Spinal cord (tissue), 10 donors: ENCODE data around the gene COX6B1. TPM values are rescaled to one million over a fixed set of nuclear protein-coding genes. Genes with fewer than 3 reads are reported as not detected.
"Not testable (repeated sequence)": the region's sequence is repeated elsewhere in the genome, so short reads cannot be mapped to it uniquely, and the experiment has no call there.

Source experiments
- DNase-seq, 6 donors: peaks; one replicate each; pipeline versions ENCODE4 v3.0.0 to v3.0.0-alpha.2; 2013 to 2015; ENCODE audit warnings: low spot score in 6 of 6, low read depth in 4 of 6
- H3K27ac ChIP-seq: one replicate; pipeline ENCODE4 v1.5.1; 2013; ENCODE audit warnings: low read depth, low read length, control low read depth
- H3K27me3 ChIP-seq: one replicate; pipeline ENCODE4 v1.6.1; 2013; ENCODE audit warnings: low read length; ENCODE audit not compliant: control insufficient read depth, insufficient read depth
- H3K36me3 ChIP-seq: one replicate; pipeline ENCODE4 v1.6.1; 2013; ENCODE audit warnings: low read length; ENCODE audit not compliant: control insufficient read depth, insufficient read depth
- H3K4me1 ChIP-seq: one replicate; pipeline ENCODE4 v1.6.1; 2013; ENCODE audit warnings: low read length; ENCODE audit not compliant: control insufficient read depth, insufficient read depth
- H3K4me3 ChIP-seq: one replicate; pipeline ENCODE4 v1.5.1; 2013; ENCODE audit warnings: low read depth, low read length, control low read depth
- H3K9me3 ChIP-seq: one replicate; pipeline ENCODE4 v1.6.1; 2013; ENCODE audit warnings: low read length; ENCODE audit not compliant: control insufficient read depth, insufficient read depth
- WGBS: methylation state at CpG from one replicate; pipeline ENCODE4 v1.1.5; 2013; ENCODE audit warnings: missing lambda C conversion rate; ENCODE audit not compliant: insufficient coverage; 5-methylcytosine and 5-hydroxymethylcytosine counted together
- long read RNA-seq, 4 donors: transcript quantifications; one replicate each; lab custom pipeline, GENCODE V29; 2026
- polyA plus RNA-seq, 2 donors: library from polyadenylated mRNA; unstranded; fragments of 120-200 nt; gene quantifications; one replicate each; pipeline ENCODE4 v1.2.1, GENCODE V29; 2013; ENCODE audit not compliant: insufficient read length in 2 of 2
- total RNA-seq, 2 donors: library from RNA; depleted of rRNA in 1 of 2; stranded (reverse); fragments of 120-200 nt in 1 of 2; fragments of >200 nt in 1 of 2; gene quantifications; one replicate each; pipeline versions ENCODE4 v1.2.3 to v1.2.4, GENCODE V29; 2013 to 2014
- donor health status: healthy.

COX6B1 gene
- 100 to 1,000 TPM; 321 to 628 TPM for total RNA-seq
- 100 to 1,000 TPM; 378 to 396 TPM for polyA plus RNA-seq
- long read RNA-seq, donor 1, transcript COX6B1-201 (4 exons, 667 nt), result major isoform, 500 of 600 reads
- long read RNA-seq, donor 1, partial matches to known transcripts, result 88 of 600 reads
- long read RNA-seq, donor 1, other reads (novel, unspliced or antisense), result 12 of 600 reads
- long read RNA-seq, donor 2, transcript COX6B1-201 (4 exons, 667 nt), result major isoform, 152 of 168 reads
- long read RNA-seq, donor 2, partial matches to known transcripts, result 16 of 168 reads
- long read RNA-seq, donor 2, other reads (novel, unspliced or antisense), result 0 of 168 reads
- long read RNA-seq, donor 3, transcript COX6B1-201 (4 exons, 667 nt), result major isoform, 205 of 237 reads
- long read RNA-seq, donor 3, partial matches to known transcripts, result 26 of 237 reads
- long read RNA-seq, donor 3, other reads (novel, unspliced or antisense), result 6 of 237 reads
- long read RNA-seq, donor 4, transcript COX6B1-201 (4 exons, 667 nt), result major isoform, 554 of 689 reads
- long read RNA-seq, donor 4, partial matches to known transcripts, result 121 of 689 reads
- long read RNA-seq, donor 4, other reads (novel, unspliced or antisense), result 14 of 689 reads

DNA sequence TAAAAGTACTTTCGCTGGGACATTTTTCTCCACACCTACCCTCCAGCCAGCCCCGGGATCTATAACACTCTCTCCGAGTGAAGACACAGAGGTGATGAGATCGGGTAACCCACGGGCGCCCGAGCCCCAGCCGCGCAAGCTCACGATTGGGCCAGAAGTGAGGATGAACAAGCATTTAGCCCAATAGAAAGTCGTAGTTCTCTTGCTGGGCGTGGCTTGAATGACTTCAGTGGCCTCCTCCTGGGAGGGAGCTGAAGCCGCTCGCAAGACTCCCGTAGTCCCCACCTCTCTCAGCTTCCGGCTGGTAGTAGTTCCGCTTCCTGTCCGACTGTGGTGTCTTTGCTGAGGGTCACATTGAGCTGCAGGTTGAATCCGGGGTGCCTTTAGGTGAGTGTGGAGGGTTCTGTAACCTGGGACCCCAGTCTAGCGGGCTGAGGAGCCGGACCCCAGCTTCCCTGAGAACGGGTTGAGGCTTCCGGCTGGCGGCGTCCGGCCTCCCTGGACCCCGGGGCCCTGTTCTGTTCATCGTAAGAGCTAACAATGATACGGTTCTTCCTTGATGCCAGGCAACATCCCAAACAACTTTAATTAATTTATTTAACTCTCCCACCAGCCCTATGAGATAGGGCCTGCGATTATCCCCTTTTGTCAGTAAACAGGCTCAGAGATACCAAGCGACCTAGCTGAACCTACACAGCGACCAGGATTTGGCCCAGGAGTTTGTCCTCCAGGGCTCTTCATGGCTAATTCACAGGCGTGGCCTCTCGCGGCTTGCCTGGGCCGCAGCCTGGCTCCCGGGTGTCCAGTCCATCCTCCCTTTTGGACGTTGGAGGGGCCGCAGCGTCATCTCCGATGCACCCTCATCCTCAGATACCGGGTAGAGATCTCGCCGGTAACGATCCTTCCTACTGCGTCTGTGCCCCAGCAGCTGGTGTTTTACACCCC lies at the start of gene COX6B1:
COX6B1 (plus strand) TSS at position 307 of the 945 bp plus-strand sequence. CDS start 2,921 bp downstream, outside the sequence.
- peak; percentile 83 to 99 (median 94) for DNase-seq
- H3K4me3 ChIP-seq, result peak within 1 kb of the TSS; percentile 78
- whole genome bisulfite sequencing, result 0% methylated on average over 38 of the region's 46 CpGs
- H3K36me3 ChIP-seq, result peaks cover 26% of the 10 kb centered on the region
- H3K4me1 ChIP-seq, result peaks cover 37% of the 10 kb centered on the region
- no peaks in the 10 kb centered on the region for H3K27me3 ChIP-seq
- H3K27ac ChIP-seq, result peak within 1 kb of the TSS; percentile 70
- H3K9me3 ChIP-seq, result no peaks in the 10 kb centered on the region

DNA sequence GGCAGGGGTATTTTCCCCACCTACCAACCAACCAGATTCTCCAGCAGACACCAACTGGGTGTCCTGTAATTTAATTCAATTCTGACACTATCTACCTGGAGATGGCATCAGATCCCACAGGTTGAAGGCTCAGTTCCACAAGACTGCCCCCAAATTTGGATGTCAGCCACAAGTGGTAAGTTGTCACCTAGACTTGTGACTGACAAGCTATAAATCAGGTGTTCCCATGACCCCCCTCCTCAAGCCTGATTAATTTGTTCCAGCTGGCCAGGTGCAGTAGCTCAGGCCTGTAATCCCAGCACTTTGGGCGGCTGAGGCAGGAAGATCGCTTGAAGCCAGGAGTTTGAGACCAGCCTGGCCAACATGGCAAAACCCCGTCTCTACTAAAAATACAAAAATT lies 46.2 kb upstream of the COX6B1 start:
- no peaks in the 10 kb centered on the region for H3K4me1 ChIP-seq
- 83% methylated on average over 1 of the region's 3 CpGs for WGBS
- H3K9me3 ChIP-seq, result no peaks in the 10 kb centered on the region
- H3K27me3 ChIP-seq, result peaks cover 2% of the 10 kb centered on the region
- no peak for DNase-seq
- H3K36me3 ChIP-seq, result no peaks in the 10 kb centered on the region
- H3K4me3 ChIP-seq, result no peak overlapping the region
- H3K27ac ChIP-seq, result no peak overlapping the region

DNA sequence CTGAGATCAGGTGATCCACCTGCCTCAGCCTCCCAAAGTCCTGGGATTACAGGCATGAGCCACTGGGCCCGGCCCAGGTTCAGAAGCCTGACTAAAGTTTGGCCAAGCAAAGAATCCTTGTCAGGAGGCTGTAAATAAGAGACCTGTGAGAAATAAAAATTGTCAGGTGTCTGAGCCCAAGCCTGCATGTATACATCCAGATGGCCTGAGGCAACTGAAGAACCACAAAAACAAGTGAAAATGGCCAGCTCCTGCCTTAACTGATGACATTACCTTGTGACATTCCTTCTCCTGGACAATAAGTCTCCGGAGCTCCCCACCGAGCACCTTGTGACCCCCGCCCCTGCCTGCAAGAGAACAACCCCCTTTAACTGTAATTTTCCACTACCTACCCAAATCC lies 43.7 kb upstream of the COX6B1 start:
- not testable (repeated sequence) for H3K27ac ChIP-seq, DNase-seq, H3K36me3 ChIP-seq, H3K9me3 ChIP-seq, H3K4me3 ChIP-seq, H3K27me3 ChIP-seq, H3K4me1 ChIP-seq
- WGBS, result 82% methylated on average over 4 of the region's 4 CpGs

GRCh38 chr19:35607170-35607569 lies 41.0 kb upstream of the COX6B1 start:
- H3K27ac ChIP-seq, H3K36me3 ChIP-seq, H3K4me1 ChIP-seq, H3K27me3 ChIP-seq, H3K9me3 ChIP-seq, H3K4me3 ChIP-seq, DNase-seq: not testable (repeated sequence)
- 100% methylated on average over 1 of the region's 8 CpGs for WGBS

DNA sequence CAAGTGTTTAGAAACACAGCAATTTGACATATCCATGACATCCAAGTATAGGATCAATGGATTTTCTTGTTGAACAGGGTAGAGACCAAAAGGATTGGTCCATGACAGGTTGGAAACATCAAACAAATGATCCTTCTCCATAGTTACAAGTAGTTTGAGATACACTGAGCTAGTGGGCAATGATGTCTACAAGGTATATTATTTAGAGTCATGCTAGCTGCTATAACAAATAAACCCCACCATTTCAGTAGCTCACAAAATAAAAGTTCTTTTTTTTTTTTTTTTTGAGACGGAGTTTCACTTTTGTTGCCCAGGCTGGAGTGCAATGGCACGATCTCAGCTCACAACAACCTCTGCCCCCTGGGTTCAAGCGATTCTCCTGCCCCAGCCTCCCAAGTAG lies 40.5 kb upstream of the COX6B1 start:
- no CpG with 5 or more reads among the region's 3 CpGs for WGBS

DNA sequence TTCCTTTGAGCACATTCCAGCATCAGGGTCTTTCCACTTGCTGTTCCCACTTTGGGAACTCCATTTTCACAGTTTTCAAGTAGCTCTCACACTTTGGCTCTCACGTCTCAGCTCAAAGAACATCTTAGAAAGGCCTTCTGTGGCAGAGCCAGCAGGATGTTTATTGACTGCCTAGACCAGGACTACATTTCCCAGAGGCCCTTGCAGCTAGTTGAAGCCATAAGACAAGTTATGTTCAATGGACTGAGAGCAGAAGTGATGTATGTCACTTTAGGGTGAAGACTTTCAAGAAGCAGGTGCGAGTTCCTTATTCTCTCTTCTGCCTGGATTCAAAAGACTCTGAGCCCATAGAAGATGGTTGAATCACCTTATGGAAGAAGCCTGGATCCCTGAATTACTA lies 39.9 kb upstream of the COX6B1 start:
- no peaks in the 10 kb centered on the region for H3K9me3 ChIP-seq
- 67% methylated on average over 1 of the region's 2 CpGs for WGBS

More for the DNA sequence above, 40.5 kb upstream of the COX6B1 start:
- no peaks in the 10 kb centered on the region for H3K36me3 ChIP-seq
- DNase-seq, result no peak
- peaks cover 8% of the 10 kb centered on the region for H3K4me1 ChIP-seq
- H3K4me3 ChIP-seq, result no peak overlapping the region
- H3K27me3 ChIP-seq, result no peaks in the 10 kb centered on the region
- no peaks in the 10 kb centered on the region for H3K9me3 ChIP-seq
- no peak overlapping the region for H3K27ac ChIP-seq

DNA sequence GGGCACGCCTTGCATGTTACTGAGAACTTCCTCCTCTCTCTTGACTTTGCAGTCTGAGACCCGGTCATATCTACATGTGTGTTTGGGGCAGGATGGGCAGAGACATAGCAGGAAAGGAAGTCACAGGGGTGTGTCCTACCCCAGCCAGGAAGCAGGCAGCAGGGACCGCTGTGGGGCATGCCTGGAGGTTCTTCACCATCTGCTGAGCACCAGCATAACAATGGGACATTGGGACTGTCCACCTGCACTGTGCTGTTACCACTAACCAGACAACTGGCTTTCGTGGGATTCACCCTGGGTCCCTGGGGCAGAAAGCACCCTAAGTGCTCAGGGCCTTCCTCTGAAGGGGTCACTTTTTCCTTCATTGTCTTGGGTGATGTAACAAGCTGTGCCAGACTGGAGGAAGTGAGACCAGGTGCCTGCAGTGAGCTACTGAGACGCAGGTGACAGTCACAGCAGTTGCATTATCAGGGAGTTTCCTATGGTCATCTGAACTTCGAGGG lies 38.2 kb upstream of the COX6B1 start:
- no peak for DNase-seq
- no peaks in the 10 kb centered on the region for H3K9me3 ChIP-seq
- H3K27me3 ChIP-seq, result no peaks in the 10 kb centered on the region
- no peak overlapping the region for H3K4me3 ChIP-seq
- peaks cover 18% of the 10 kb centered on the region for H3K4me1 ChIP-seq
- H3K36me3 ChIP-seq, result peaks cover 2% of the 10 kb centered on the region
- no peak overlapping the region for H3K27ac ChIP-seq
- 65% methylated on average over 5 of the region's 6 CpGs for WGBS

More for the DNA sequence above, 39.9 kb upstream of the COX6B1 start:
- Histone ChIP-seq H3K4me3 (no peak overlapping the region), H3K4me1 (peaks cover 13% of the 10 kb centered on the region), H3K27ac (no peak overlapping the region), H3K36me3 (no peaks in the 10 kb centered on the region), H3K27me3 (no peaks in the 10 kb centered on the region)
- DNase-seq, result no peak

GRCh38 chr19:35612224-35612558 lies 35.9 kb upstream of the COX6B1 start:
- H3K27me3 ChIP-seq, result no peaks in the 10 kb centered on the region
- 40% methylated on average over 9 of the region's 9 CpGs for WGBS
- H3K36me3 ChIP-seq, result peaks cover 23% of the 10 kb centered on the region

DNA sequence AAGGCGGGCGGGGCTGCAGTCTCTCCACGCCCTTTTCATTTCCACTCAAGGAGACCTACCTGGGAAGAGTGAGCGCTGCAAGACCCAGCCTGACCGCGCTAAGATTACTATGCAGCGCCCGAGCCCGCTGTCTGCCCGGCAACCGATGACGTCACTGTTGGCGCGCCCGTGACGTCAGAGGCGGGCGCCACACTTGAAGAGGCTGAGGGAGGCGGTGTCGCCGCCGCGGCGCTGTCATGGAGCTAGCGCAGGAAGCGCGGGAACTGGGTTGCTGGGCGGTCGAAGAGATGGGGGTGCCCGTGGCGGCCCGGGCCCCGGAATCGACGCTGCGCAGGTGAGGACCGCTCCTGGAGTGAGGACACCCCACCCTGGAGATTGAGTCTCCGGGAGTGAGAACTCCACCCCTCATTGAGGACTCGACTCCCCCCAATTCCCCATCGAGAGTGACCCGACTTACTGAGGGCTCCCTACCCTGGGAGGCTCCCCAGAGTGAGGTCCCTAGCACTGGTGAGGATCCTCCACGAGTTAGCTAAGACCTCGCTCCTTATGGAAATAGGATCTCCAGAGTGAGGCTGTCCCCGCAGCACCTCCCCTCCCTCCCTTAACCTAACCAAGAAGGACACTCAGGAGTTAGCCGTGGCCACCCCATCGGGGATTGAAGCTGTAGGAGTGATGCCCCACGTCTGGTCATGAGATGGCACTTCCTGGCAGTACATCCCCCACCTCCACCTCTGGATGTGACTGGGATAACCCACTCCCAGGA lies 35.4 kb upstream of the COX6B1 start, which contains the start of gene HAUS5:
HAUS5 (plus strand) TSS at position 177 of the 763 bp plus-strand sequence; CDS start at position 237, 60 bp downstream.
- DNase-seq, result peak; percentile 80 to 97 (median 90)
- Histone ChIP-seq H3K4me1 (peaks cover 18% of the 10 kb centered on the region), H3K27me3 (no peaks in the 10 kb centered on the region), H3K9me3 (no peaks in the 10 kb centered on the region), H3K4me3 (peak within 1 kb of the TSS; percentile 84), H3K36me3 (peaks cover 29% of the 10 kb centered on the region), H3K27ac (peak within 1 kb of the TSS; percentile 73)
- WGBS, result under 1% methylated on average over 44 of the region's 47 CpGs

More at GRCh38 chr19:35612224-35612558, 35.9 kb upstream of the COX6B1 start:
- DNase-seq, result no peak
- Histone ChIP-seq H3K9me3 (no peaks in the 10 kb centered on the region), H3K27ac (no peak overlapping the region), H3K4me3 (peak overlapping the region; percentile 84), H3K4me1 (peaks cover 18% of the 10 kb centered on the region)
